ENCODE results near the gene CYYR1. TPM values are rescaled to one million over a fixed set of nuclear protein-coding genes. Genes with fewer than 3 reads are reported as not detected.

The CYYR1 gene
- 24.7 TPM for total RNA-seq
- long read RNA-seq, transcript CYYR1-201 (4 exons, 3,101 nt) = major isoform, 75 of 143 reads
- long read RNA-seq, partial matches to known transcripts = 3 of 143 reads
- long read RNA-seq, other reads (novel, unspliced or antisense) = 64 of 143 reads

GRCh38 chr21:26572702-26573381 lies at the start of gene CYYR1:
TSS of gene CYYR1 (minus strand) at chr21:26573286. CDS start at chr21:26572940, 346 bp downstream.
- peak; percentile 43 for ATAC-seq (ENCODE audit: poor library complexity)
- intact Hi-C loops (cut with DNase I) = no loop called here
- peak; percentile 49 for DNase-seq

- no peak for DNase-seq
- no peak for ATAC-seq (ENCODE audit: poor library complexity)
- intact Hi-C loops (cut with DNase I) = no loop called here
Measured at GRCh38 chr21:26617176-26617575, 44.1 kb upstream of the CYYR1 start.

GRCh38 chr21:26614251-26614650 lies 41.2 kb upstream of the CYYR1 start:
- ATAC-seq (ENCODE audit: poor library complexity) (no peak), DNase-seq (no peak)

GRCh38 chr21:26599261-26599660 lies 26.2 kb upstream of the CYYR1 start:
- intact Hi-C loops (cut with DNase I) = no loop called here
- DNase-seq (no peak), ATAC-seq (ENCODE audit: poor library complexity) (no peak)

More at GRCh38 chr21:26614251-26614650, 41.2 kb upstream of the CYYR1 start:
- intact Hi-C loops (cut with DNase I) = no loop called here

- ATAC-seq (ENCODE audit: poor library complexity) = no peak
- intact Hi-C loops (cut with DNase I) = no loop called here
- no peak for DNase-seq
Measured at GRCh38 chr21:26597981-26598380, 24.9 kb upstream of the CYYR1 start.

- ATAC-seq (ENCODE audit: poor library complexity) (no peak), DNase-seq (no peak)
- intact Hi-C loops (cut with DNase I) = no loop called here
Measured at GRCh38 chr21:26597031-26597430, 23.9 kb upstream of the CYYR1 start.

GRCh38 chr21:26595971-26596370 lies 22.9 kb upstream of the CYYR1 start:
- intact Hi-C loops (cut with DNase I) = no loop called here
- ATAC-seq (ENCODE audit: poor library complexity) = no peak
- DNase-seq = no peak

GRCh38 chr21:26593800-26594199 lies 20.7 kb upstream of the CYYR1 start:
- intact Hi-C loops (cut with DNase I) = no loop called here
- ATAC-seq (ENCODE audit: poor library complexity) = no peak
- DNase-seq = no peak

- DNase-seq = no peak
- no peak for ATAC-seq (ENCODE audit: poor library complexity)
- intact Hi-C loops (cut with DNase I) = no loop called here
Measured at GRCh38 chr21:26591543-26591942, 18.5 kb upstream of the CYYR1 start.

- DNase-seq (no peak), ATAC-seq (ENCODE audit: poor library complexity) (no peak)
- intact Hi-C loops (cut with DNase I) = no loop called here
Measured at GRCh38 chr21:26588446-26588845, 15.4 kb upstream of the CYYR1 start.

- DNase-seq (no peak), ATAC-seq (ENCODE audit: poor library complexity) (peak; percentile 63)
- intact Hi-C loops (cut with DNase I) = no loop called here
Measured at GRCh38 chr21:26587736-26588201, 14.7 kb upstream of the CYYR1 start.

- DNase-seq = no peak
- ATAC-seq (ENCODE audit: poor library complexity) = no peak
- intact Hi-C loops (cut with DNase I) = no loop called here
Measured at GRCh38 chr21:26583769-26584168, 10.7 kb upstream of the CYYR1 start.

GRCh38 chr21:26581818-26582217 lies 8.7 kb upstream of the CYYR1 start:
- intact Hi-C loops (cut with DNase I) = no loop called here
- no peak for ATAC-seq (ENCODE audit: poor library complexity)
- DNase-seq = no peak

GRCh38 chr21:26572076-26572701 lies 897 bp downstream of the CYYR1 start:
- intact Hi-C loops (cut with DNase I) = no loop called here
- DNase-seq (no peak), ATAC-seq (ENCODE audit: poor library complexity) (no peak)

GRCh38 chr21:26570203-26570602 lies 2.9 kb downstream of the CYYR1 start:
- DNase-seq (no peak), ATAC-seq (ENCODE audit: poor library complexity) (peak; percentile 55)
- intact Hi-C loops (cut with DNase I) = no loop called here

- intact Hi-C loops (cut with DNase I) = no loop called here
- DNase-seq (no peak), ATAC-seq (ENCODE audit: poor library complexity) (no peak)
Measured at GRCh38 chr21:26565546-26565945, 7.5 kb downstream of the CYYR1 start.

- DNase-seq = no peak
- intact Hi-C loops (cut with DNase I) = no loop called here
- ATAC-seq (ENCODE audit: poor library complexity) = no peak
Measured at GRCh38 chr21:26565111-26565510, 8.0 kb downstream of the CYYR1 start.

- intact Hi-C loops (cut with DNase I) = no loop called here
- no peak for ATAC-seq (ENCODE audit: poor library complexity)
Measured at GRCh38 chr21:26563856-26564503, 9.1 kb downstream of the CYYR1 start.

GRCh38 chr21:26560612-26561011 lies 12.5 kb downstream of the CYYR1 start:
- intact Hi-C loops (cut with DNase I) = no loop called here
- no peak for ATAC-seq (ENCODE audit: poor library complexity)
- no peak for DNase-seq

More at GRCh38 chr21:26563856-26564503, 9.1 kb downstream of the CYYR1 start:
- DNase-seq = no peak

GRCh38 chr21:26559099-26559498 lies 14.0 kb downstream of the CYYR1 start:
- DNase-seq (no peak), ATAC-seq (ENCODE audit: poor library complexity) (no peak)
- intact Hi-C loops (cut with DNase I) = no loop called here
